GM23338 (cell line): ENCODE measurements around the gene EGLN3. TPM values are rescaled to one million over a fixed set of nuclear protein-coding genes. Genes with fewer than 3 reads are reported as not detected.

Source experiments
- ATAC-seq: fragments of 200-7000 bp; cut with Tn5 transposase; 3 replicates; pipeline ENCODE4 v1.9.1; 2020
- DNase-seq: peaks from one replicate; pipeline ENCODE4 v3.0.0-alpha.2; 2015; ENCODE audit warnings: low spot score
- H2AFZ ChIP-seq: fragments of 200-600 bp; sonication (generic); 2 replicates; pipeline ENCODE4 v1.8.0; 2016; ENCODE audit warnings: antibody characterized with exemption, mild to moderate bottlenecking, moderate library complexity
- H3F3A ChIP-seq: fragments of 200-600 bp; sonication (generic); replicated peaks from 2 replicates; pipeline ENCODE4 v1.8.0; 2017; ENCODE audit warnings: antibody characterized with exemption, mixed run types, low read depth
- H3K27ac ChIP-seq: fragments of 200-600 bp; sonication (generic); 2 replicates; pipeline ENCODE4 v1.6.1; 2016; ENCODE audit warnings: low read depth
- H3K27me3 ChIP-seq: fragments of 200-600 bp; sonication (generic); 2 replicates; pipeline ENCODE4 v1.8.0; 2016; ENCODE audit warnings: mild to moderate bottlenecking, mixed run types, moderate library complexity; ENCODE audit not compliant: insufficient read depth
- H3K36me3 ChIP-seq: fragments of 200-600 bp; sonication (generic); 2 replicates; pipeline ENCODE4 v1.8.0; 2016; ENCODE audit warnings: mild to moderate bottlenecking; ENCODE audit not compliant: insufficient read depth
- H3K4me1 ChIP-seq: fragments of 200-600 bp; sonication (generic); 2 replicates; pipeline ENCODE4 v1.8.0; 2016; ENCODE audit warnings: mild to moderate bottlenecking, moderate library complexity; ENCODE audit not compliant: insufficient read depth
- H3K4me2 ChIP-seq: fragments of 200-600 bp; sonication (generic); 2 replicates; pipeline ENCODE4 v1.7.1; 2017; ENCODE audit warnings: mixed run types
- H3K4me3 ChIP-seq: fragments of 200-600 bp; sonication (generic); 2 replicates; pipeline ENCODE4 v1.6.1; 2016; ENCODE audit warnings: mixed run types
- H3K79me2 ChIP-seq: fragments of 200-600 bp; sonication (generic); replicated peaks from 2 replicates; pipeline ENCODE4 v1.8.0; 2017; ENCODE audit warnings: mild to moderate bottlenecking; ENCODE audit not compliant: insufficient read depth
- H3K9me2 ChIP-seq: fragments of 200-600 bp; sonication (generic); 2 replicates; pipeline ENCODE4 v1.8.0; 2017; ENCODE audit not compliant: insufficient read depth
- H4K20me1 ChIP-seq: fragments of 200-600 bp; sonication (generic); replicated peaks from 2 replicates; pipeline ENCODE4 v1.8.0; 2017; ENCODE audit warnings: mild to moderate bottlenecking; ENCODE audit not compliant: insufficient read depth
- H3K27ac Mint-ChIP-seq: 2 replicates; pipeline ENCODE4 v1.8.0; 2020; ENCODE audit warnings: inconsistent platforms, mild to moderate bottlenecking, moderate library complexity, mixed read lengths
- H3K27me3 Mint-ChIP-seq: 3 replicates; pipeline ENCODE4 v1.8.0; 2022; ENCODE audit warnings: low read depth, mild to moderate bottlenecking, moderate library complexity, mixed read lengths, inconsistent platforms; ENCODE audit not compliant: insufficient read depth, poor library complexity
- H3K36me3 Mint-ChIP-seq: 3 replicates; pipeline ENCODE4 v1.8.0; 2021; ENCODE audit warnings: low read depth, mild to moderate bottlenecking, inconsistent platforms, moderate library complexity, mixed read lengths
- H3K4me1 Mint-ChIP-seq: 3 replicates; pipeline ENCODE4 v1.8.0; 2020; ENCODE audit warnings: mild to moderate bottlenecking, inconsistent platforms, mixed read lengths
- H3K4me3 Mint-ChIP-seq: 3 replicates; pipeline ENCODE4 v1.8.0; 2021; ENCODE audit warnings: moderate library complexity, mild to moderate bottlenecking, inconsistent platforms, mixed read lengths
- H3K9me3 Mint-ChIP-seq: 3 replicates; pipeline ENCODE4 v1.8.0; 2020; ENCODE audit warnings: moderate library complexity, mild to moderate bottlenecking, inconsistent platforms, mixed read lengths
- NANOG ChIP-seq: IDR thresholded peaks from 2 replicates; pipeline ENCODE4 v1.6.1; 2016; ENCODE audit warnings: antibody characterized with exemption, borderline replicate concordance
- POLR2AphosphoS5 ChIP-seq: IDR thresholded peaks from 2 replicates; pipeline ENCODE4 v1.6.1; 2016; ENCODE audit warnings: antibody characterized with exemption, low read depth
- REST ChIP-seq: IDR thresholded peaks from one replicate; pipeline ENCODE4 v1.6.1; 2018; ENCODE audit warnings: antibody characterized with exemption; ENCODE audit not compliant: unreplicated experiment
- ZNF114 ChIP-seq: fragments of 250-450 bp; sonication (Bioruptor Pico); IDR thresholded peaks from 2 replicates; pipeline ENCODE4 v1.5.0; 2020; ENCODE audit warnings: mild to moderate bottlenecking, moderate library complexity
- polyA plus RNA-seq: library from polyadenylated mRNA; unstranded; fragments of >200 nt; fragmentation: Nextera tagmentation; extraction: Ambion mirVana; gene quantifications from 2 replicates; pipeline ENCODE4 v1.2.1, GENCODE V29; 2016
- total RNA-seq: library from RNA; depleted of rRNA; stranded (reverse); fragments of >200 nt; shearing (Covaris generic); gene quantifications from 2 replicates; pipeline ENCODE4 v1.2.3, GENCODE V29; 2014
- TF ChIP-seq, protein P1 (sequence below): IDR thresholded peaks from 2 replicates; pipeline ENCODE4 v1.6.1; 2016; ENCODE audit warnings: antibody characterized with exemption

The EGLN3 gene
- total and polyA plus RNA-seq, 2 experiments from 2014 or later: 26.8 to 42.9 TPM

DNA sequence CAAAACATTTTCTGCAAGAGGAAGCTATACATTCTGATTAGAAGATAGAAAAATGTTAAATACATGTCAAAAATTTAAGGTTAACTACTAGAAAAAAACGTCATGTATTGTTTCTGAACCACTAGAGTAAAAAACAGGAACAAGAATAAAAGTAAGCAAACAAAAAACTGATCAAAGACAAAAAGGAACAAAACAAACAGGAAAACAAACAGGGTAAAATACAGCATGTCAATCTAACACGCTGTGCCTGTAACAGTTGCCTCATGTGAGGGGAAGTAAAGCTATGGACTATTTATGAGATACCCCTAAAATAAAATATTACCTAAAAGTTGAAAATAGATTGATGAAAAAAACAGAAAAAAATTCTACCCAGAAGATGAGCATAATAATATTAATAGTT, 43.9 kb downstream of the EGLN3 start:
- Histone ChIP-seq H3K4me3 (no peak overlapping the region), H3K4me1 (no peaks in the 10 kb centered on the region), H3K36me3 (no peaks in the 10 kb centered on the region), H3K27me3 (no peaks in the 10 kb centered on the region), H3K27ac (no peak overlapping the region), H3K9me2 (no peaks in the 10 kb centered on the region), H3F3A (no peaks in the 10 kb centered on the region), H4K20me1 (no peaks in the 10 kb centered on the region), H3K79me2 (no peaks in the 10 kb centered on the region), H2AFZ (no peak overlapping the region), H3K4me2 (no peak overlapping the region)
- Mint-ChIP-seq H3K9me3 (no peaks in the 10 kb centered on the region), H3K27ac (no peak overlapping the region), H3K4me3 (no peak overlapping the region), H3K4me1 (peaks cover 5% of the 10 kb centered on the region; the same call in 2 of the 3 replicates), H3K36me3 (no peaks in the 10 kb centered on the region), H3K27me3 (no peaks in the 10 kb centered on the region)
- DNase-seq (no peak), ATAC-seq (no peak)
- TF ChIP-seq POLR2AphosphoS5: no peak
- no peak for TF ChIP-seq REST
- no peak for TF ChIP-seq NANOG

DNA sequence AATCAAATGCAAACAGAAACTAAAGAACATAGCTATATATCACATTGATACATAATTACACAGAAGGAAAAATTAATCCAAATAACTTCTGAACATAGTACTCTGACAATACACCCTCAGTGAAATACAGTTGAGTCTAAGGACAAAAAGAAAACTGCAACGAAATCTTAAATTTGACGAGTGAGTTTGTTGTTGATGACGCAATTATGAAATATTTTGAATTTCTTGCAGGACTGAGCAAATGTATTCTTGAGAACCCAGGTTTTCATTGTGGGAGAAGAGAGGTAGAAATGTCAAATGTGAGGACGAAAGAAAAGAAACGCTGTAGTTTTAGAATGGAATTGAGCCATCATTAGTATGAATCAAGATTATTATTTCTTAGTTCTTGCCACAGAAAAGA, 46.3 kb downstream of the EGLN3 start:
- H3K9me2 ChIP-seq: no peaks in the 10 kb centered on the region
- no peaks in the 10 kb centered on the region for H3K4me1 ChIP-seq

More for the DNA sequence above, 46.3 kb downstream of the EGLN3 start:
- Mint-ChIP-seq H3K4me1 (no peaks in the 10 kb centered on the region), H3K9me3 (no peaks in the 10 kb centered on the region), H3K36me3 (no peaks in the 10 kb centered on the region; the same call in 2 of the 3 replicates), H3K27ac (no peak overlapping the region), H3K4me3 (no peak overlapping the region), H3K27me3 (no peaks in the 10 kb centered on the region)
- H2AFZ ChIP-seq: no peak overlapping the region
- no peaks in the 10 kb centered on the region for H3K79me2 ChIP-seq
- no peak overlapping the region for H3K4me2 ChIP-seq
- no peaks in the 10 kb centered on the region for H3K36me3 ChIP-seq
- no peaks in the 10 kb centered on the region for H3F3A ChIP-seq
- no peak for DNase-seq
- H4K20me1 ChIP-seq: no peaks in the 10 kb centered on the region
- H3K4me3 ChIP-seq: no peak overlapping the region
- TF ChIP-seq, protein P1, sequence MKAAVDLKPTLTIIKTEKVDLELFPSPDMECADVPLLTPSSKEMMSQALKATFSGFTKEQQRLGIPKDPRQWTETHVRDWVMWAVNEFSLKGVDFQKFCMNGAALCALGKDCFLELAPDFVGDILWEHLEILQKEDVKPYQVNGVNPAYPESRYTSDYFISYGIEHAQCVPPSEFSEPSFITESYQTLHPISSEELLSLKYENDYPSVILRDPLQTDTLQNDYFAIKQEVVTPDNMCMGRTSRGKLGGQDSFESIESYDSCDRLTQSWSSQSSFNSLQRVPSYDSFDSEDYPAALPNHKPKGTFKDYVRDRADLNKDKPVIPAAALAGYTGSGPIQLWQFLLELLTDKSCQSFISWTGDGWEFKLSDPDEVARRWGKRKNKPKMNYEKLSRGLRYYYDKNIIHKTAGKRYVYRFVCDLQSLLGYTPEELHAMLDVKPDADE: no peak
- TF ChIP-seq NANOG (no peak), REST (no peak), ZNF114 (CRISPR knock-in tag) (no peak), POLR2AphosphoS5 (no peak)
- no peak for ATAC-seq
- H3K27ac ChIP-seq: no peak overlapping the region
- H3K27me3 ChIP-seq: no peaks in the 10 kb centered on the region
